ENCODE measurements around the gene IER5.
"Not testable (repeated sequence)": the region's sequence is repeated elsewhere in the genome, so short reads cannot be mapped to it uniquely, and the experiment has no call there.

DNA sequence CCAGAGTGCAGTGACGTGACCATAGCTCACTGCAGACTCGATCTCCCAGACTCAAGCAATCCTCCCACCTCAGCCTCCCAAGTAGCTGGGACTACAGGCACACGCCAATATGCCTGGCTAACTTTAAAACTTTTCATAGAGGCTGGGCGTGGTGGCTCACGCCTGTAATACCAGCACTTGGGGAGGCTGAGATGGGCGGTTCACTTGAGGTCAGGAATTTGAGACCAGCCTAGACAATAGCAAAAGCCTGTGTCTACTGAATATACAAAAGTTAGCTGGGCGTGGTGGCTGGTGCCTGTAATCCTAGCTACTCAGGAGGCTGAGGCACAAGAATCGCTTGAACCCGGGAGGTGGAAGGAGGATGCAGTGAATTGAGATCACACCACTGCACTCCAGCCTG is 27.5 kb downstream of the IER5 start:
- not testable (repeated sequence) for TF ChIP-seq EZH2 (IDR thresholded peaks at IDR 0.05); POLR2AphosphoS5 (IDR thresholded peaks at IDR 0.05; ENCODE audit: borderline replicate concordance, low read depth, low read length)
